OCI-LY7 (cell line): Measurements from ENCODE around the gene LIN7A. TPM values are rescaled to one million over a fixed set of nuclear protein-coding genes. Genes with fewer than 3 reads are reported as not detected.

Experiments
- BruUV-seq: library from RNA; stranded (reverse); fragments of 400-500 nt; replicated peaks from 2 replicates; lab custom pipeline; 2021; lab: Mats Ljungman, UMichigan
- CTCF ChIA-PET: fragments of 300-600 bp; sonication (Branson Sonifier 250); formaldehyde crosslinking; loops from one replicate; lab custom pipeline; 2022; ENCODE audit warnings: antibody characterized with exemption; ENCODE audit not compliant: unreplicated experiment; lab: Charles Lee
- POLR2A ChIA-PET: fragments of 300-600 bp; sonication (Branson Sonifier 250); formaldehyde crosslinking; loops from one replicate; lab custom pipeline; 2022; ENCODE audit warnings: antibody characterized with exemption; lab: Charles Lee
- DNase-seq: peaks from one replicate; pipeline ENCODE4 v3.0.0-alpha.2; 2015; ENCODE audit warnings: low spot score
- H2AFZ ChIP-seq: fragments of 200-600 bp; sonication (generic), shearing (Covaris generic); 2 replicates; pipeline ENCODE4 v1.6.1; 2014; ENCODE audit warnings: mild to moderate bottlenecking, antibody characterized with exemption, low read length, moderate library complexity
- H3K27ac ChIP-seq: fragments of 200-600 bp; sonication (generic); 2 replicates; pipeline ENCODE4 v1.5.1; 2014; ENCODE audit warnings: mixed run types, low read depth, mild to moderate bottlenecking, moderate library complexity, low read length, inconsistent platforms; ENCODE audit not compliant: poor library complexity, severe bottlenecking
- H3K36me3 ChIP-seq: fragments of 200-600 bp; sonication (generic); 2 replicates; pipeline ENCODE4 v1.6.1; 2014; ENCODE audit warnings: mild to moderate bottlenecking, antibody characterized with exemption, low read length, moderate library complexity, mixed read lengths; ENCODE audit not compliant: insufficient read depth
- H3K4me1 ChIP-seq: fragments of 200-600 bp; sonication (generic); 2 replicates; pipeline ENCODE4 v1.5.1; 2014; ENCODE audit warnings: mild to moderate bottlenecking, low read length; ENCODE audit not compliant: insufficient read depth, poor library complexity, severe bottlenecking
- H3K4me2 ChIP-seq: fragments of 200-600 bp; sonication (generic); 2 replicates; pipeline ENCODE4 v1.6.1; 2014; ENCODE audit warnings: mild to moderate bottlenecking, low read length
- H3K4me3 ChIP-seq: fragments of 200-600 bp; sonication (generic); 2 replicates; pipeline ENCODE4 v1.5.1; 2014; ENCODE audit warnings: mild to moderate bottlenecking, low read depth, low read length; ENCODE audit not compliant: poor library complexity, severe bottlenecking
- H3K79me2 ChIP-seq: fragments of 200-600 bp; sonication (generic); 2 replicates; pipeline ENCODE4 v1.6.1; 2016; ENCODE audit warnings: low read depth, mild to moderate bottlenecking, low read length, moderate library complexity, mixed read lengths; ENCODE audit not compliant: insufficient read depth
- H3K9me2 ChIP-seq: fragments of 200-600 bp; sonication (generic); 2 replicates; pipeline ENCODE4 v1.6.1; 2016; ENCODE audit warnings: mild to moderate bottlenecking, low read length, mixed read lengths; ENCODE audit not compliant: insufficient read depth
- H3K9me3 ChIP-seq: fragments of 200-600 bp; sonication (generic); 2 replicates; pipeline ENCODE4 v1.6.1; 2014; ENCODE audit warnings: mild to moderate bottlenecking, mixed run types, low read length, mixed read lengths
- H4K20me1 ChIP-seq: fragments of 200-600 bp; sonication (generic); 2 replicates; pipeline ENCODE4 v1.6.1; 2014; ENCODE audit warnings: mild to moderate bottlenecking, antibody characterized with exemption, low read length, moderate library complexity, mixed read lengths; ENCODE audit not compliant: insufficient read depth
- CTCF ChIP-seq: fragments of 200-600 bp; sonication (generic); conservative IDR thresholded peaks from 2 replicates; pipeline ENCODE4 v1.5.1; 2014; ENCODE audit warnings: mild to moderate bottlenecking, antibody characterized with exemption, low read length, moderate library complexity, mixed read lengths
- EZH2phosphoT487 ChIP-seq: fragments of 200-600 bp; sonication (generic); IDR thresholded peaks from 2 replicates; pipeline ENCODE4 v1.6.1; 2018; ENCODE audit warnings: low read depth, borderline replicate concordance, mild to moderate bottlenecking, mixed run types, antibody characterized with exemption, low read length, moderate library complexity, mixed read lengths
- intact Hi-C: fragments of 100-400 bp; cut with micrococcal nuclease; formaldehyde crosslinking; loops from one replicate; pipeline ENCODE4 v1.10.0; 2022; ENCODE audit not compliant: unreplicated experiment
- total RNA-seq, 2 experiments: library from RNA; depleted of rRNA in 1 of 2; stranded (reverse); fragments of >200 nt in 1 of 2; shearing (Covaris generic) in 1 of 2; gene quantifications; 2 replicates each; pipeline ENCODE4 v1.2.3, GENCODE V29; 2014 to 2022

LIN7A gene
- total RNA-seq, 2 experiments from 2014 or later = 0.61 TPM; not detected in 1

GRCh38 chr12:80909370-80909769 is 28.4 kb downstream of the LIN7A start:
- Histone ChIP-seq H4K20me1 (no peaks in the 10 kb centered on the region), H3K4me3 (no peak overlapping the region), H3K79me2 (no peaks in the 10 kb centered on the region), H3K4me1 (no peaks in the 10 kb centered on the region), H3K9me2 (no peaks in the 10 kb centered on the region), H3K36me3 (no peaks in the 10 kb centered on the region), H3K9me3 (no peaks in the 10 kb centered on the region), H3K4me2 (no peak overlapping the region), H3K27ac (no peak overlapping the region), H2AFZ (no peak overlapping the region)
- no peak for TF ChIP-seq CTCF
- no peak for TF ChIP-seq EZH2phosphoT487
- intact Hi-C loops = no loop called here
- CTCF ChIA-PET = no interaction called here
- no TSS peak for BruUV-seq
- no peak for DNase-seq
- POLR2A ChIA-PET = no interaction called here

- no peak for DNase-seq
- Histone ChIP-seq H3K9me2 (no peaks in the 10 kb centered on the region), H3K27ac (no peak overlapping the region), H4K20me1 (no peaks in the 10 kb centered on the region), H3K4me3 (no peak overlapping the region), H3K36me3 (no peaks in the 10 kb centered on the region), H3K4me1 (no peaks in the 10 kb centered on the region), H3K9me3 (no peaks in the 10 kb centered on the region), H3K4me2 (no peak overlapping the region), H2AFZ (no peak overlapping the region), H3K79me2 (no peaks in the 10 kb centered on the region)
- ChIA-PET POLR2A (interaction anchor here (0.7 to 0.9 kb wide), 2 partner anchors 20 to 38 kb away, joined by 4 read pairs; no protein-coding TSS in a partner anchor), CTCF (no interaction called here)
- BruUV-seq = no TSS peak
- no peak for TF ChIP-seq CTCF
- TF ChIP-seq EZH2phosphoT487 = no peak
- intact Hi-C loops = no loop called here
These were observed 35.0 kb downstream of the LIN7A start for GRCh38 chr12:80902711-80903110.

- H4K20me1 ChIP-seq = no peaks in the 10 kb centered on the region
- DNase-seq = no peak
- no peak overlapping the region for H3K27ac ChIP-seq
- intact Hi-C loops = no loop called here
- no peaks in the 10 kb centered on the region for H3K9me2 ChIP-seq
- no peaks in the 10 kb centered on the region for H3K36me3 ChIP-seq
- no peaks in the 10 kb centered on the region for H3K9me3 ChIP-seq
- ChIA-PET CTCF (no interaction called here), POLR2A (no interaction called here)
- no peaks in the 10 kb centered on the region for H3K79me2 ChIP-seq
- TF ChIP-seq EZH2phosphoT487 (no peak), CTCF (no peak)
- BruUV-seq = no TSS peak
- no peak overlapping the region for H2AFZ ChIP-seq
- H3K4me1 ChIP-seq = no peaks in the 10 kb centered on the region
- H3K4me3 ChIP-seq = no peak overlapping the region
- H3K4me2 ChIP-seq = no peak overlapping the region
These were observed 36.1 kb downstream of the LIN7A start for GRCh38 chr12:80901661-80902060.
